Transverse colon (tissue), 3 donors: ENCODE results near the gene DTL.

Experiments
- CTCF ChIP-seq, 5 experiments: fragments of 200-600 bp in 3 of 5; fragments of 450-650 bp in 2 of 5; sonication (generic) in 3 of 5; IDR thresholded peaks; 1 replicate in 2 of 5; 2 replicates in 3 of 5; pipeline ENCODE4 v1.5.1; 2016 to 2017; ENCODE audit warnings: antibody characterized with exemption in 5 of 5, inconsistent platforms in 3 of 5, mild to moderate bottlenecking in 2 of 5, moderate library complexity in 1 of 5
- EP300 ChIP-seq: sonication (generic); formaldehyde crosslinking; IDR thresholded peaks from one replicate; pipeline ENCODE4 v1.6.1; 2017; ENCODE audit warnings: antibody characterized with exemption, low read depth

DNA sequence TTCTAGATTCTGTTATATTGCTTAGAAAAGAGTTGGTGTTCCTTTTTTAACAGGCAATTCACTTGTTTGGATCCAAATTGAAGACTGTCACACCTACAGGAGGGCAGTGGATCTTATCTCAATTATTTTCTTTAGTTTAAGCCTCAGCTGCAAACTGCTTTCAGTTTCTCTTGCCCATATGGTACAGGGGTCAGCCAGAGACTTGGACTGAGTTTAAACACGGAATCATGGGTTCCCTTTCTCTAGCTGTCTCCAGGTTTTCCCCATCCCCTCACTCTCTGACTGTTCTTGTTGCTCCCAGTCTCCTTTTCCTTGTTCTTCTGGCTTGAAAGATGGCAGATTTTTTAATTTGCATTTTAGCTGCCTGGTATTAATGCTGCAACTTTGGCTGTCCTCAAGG is 18.4 kb downstream of the DTL start:
- no peak for TF ChIP-seq EP300
- no peak for TF ChIP-seq CTCF (IDR thresholded peaks at IDR 0.05)
